GM19372 (cell line): ENCODE data around the gene PDE3A.
"Not testable (repeated sequence)": the region's sequence is repeated elsewhere in the genome, so short reads cannot be mapped to it uniquely, and the experiment has no call there.

Experiments
- ATAC-seq: cut with Tn5 transposase; IDR thresholded peaks from one replicate; pipeline ENCODE4 v1.9.1; 2021; ENCODE audit warnings: mild to moderate bottlenecking, low read depth, moderate library complexity; ENCODE audit not compliant: unreplicated experiment

PDE3A gene

GRCh38 chr12:20368114-20368650 lies at the start of gene PDE3A:
PDE3A (plus strand) TSS chr12:20368537; CDS start chr12:20369285, 748 bp downstream.
- no peak for ATAC-seq

- ATAC-seq, result no peak
These were observed 49.0 kb upstream of the PDE3A start for GRCh38 chr12:20319366-20319765.

- ATAC-seq, result no peak
These were observed 47.8 kb upstream of the PDE3A start for GRCh38 chr12:20320552-20320951.

GRCh38 chr12:20330826-20331505 lies 37.4 kb upstream of the PDE3A start:
- not testable (repeated sequence) for ATAC-seq

GRCh38 chr12:20339060-20339459 lies 29.3 kb upstream of the PDE3A start:
- ATAC-seq, result no peak

- no peak for ATAC-seq
These were observed 26.2 kb upstream of the PDE3A start for GRCh38 chr12:20342111-20342510.

GRCh38 chr12:20345866-20346265 lies 22.5 kb upstream of the PDE3A start:
- no peak for ATAC-seq

- no peak for ATAC-seq
These were observed 18.3 kb upstream of the PDE3A start for GRCh38 chr12:20350026-20350425.

- no peak for ATAC-seq
These were observed 17.8 kb upstream of the PDE3A start for GRCh38 chr12:20350495-20350894.

GRCh38 chr12:20351406-20351805 lies 16.9 kb upstream of the PDE3A start:
- no peak for ATAC-seq

- no peak for ATAC-seq
These were observed 12.3 kb upstream of the PDE3A start for GRCh38 chr12:20356048-20356447.

GRCh38 chr12:20360407-20360806 lies 7.9 kb upstream of the PDE3A start:
- ATAC-seq, result no peak

- ATAC-seq, result no peak
These were observed 6.9 kb upstream of the PDE3A start for GRCh38 chr12:20361416-20361815.

- no peak for ATAC-seq
These were observed 3.8 kb upstream of the PDE3A start for GRCh38 chr12:20364501-20364900.

- no peak for ATAC-seq
These were observed 1.4 kb upstream of the PDE3A start for GRCh38 chr12:20366776-20367409.

GRCh38 chr12:20367583-20368113 lies 689 bp upstream of the PDE3A start:
- no peak for ATAC-seq

GRCh38 chr12:20368651-20369304 lies 441 bp downstream of the PDE3A start:
- no peak for ATAC-seq

GRCh38 chr12:20369305-20370013 lies 1.1 kb downstream of the PDE3A start:
- ATAC-seq, result no peak

- ATAC-seq, result no peak
These were observed 1.7 kb downstream of the PDE3A start for GRCh38 chr12:20370014-20370386.

- no peak for ATAC-seq
These were observed 2.7 kb downstream of the PDE3A start for GRCh38 chr12:20370866-20371519.
